PC-3 (cell line): Measurements from ENCODE around the gene CDKN1B. TPM values are rescaled to one million over a fixed set of nuclear protein-coding genes. Genes with fewer than 3 reads are reported as not detected.

Experiments
- ATAC-seq: fragments of 200-7000 bp; cut with Tn5 transposase; 2 replicates; pipeline ENCODE4 v1.9.1; 2020; ENCODE audit warnings: mild to moderate bottlenecking, moderate library complexity
- BruUV-seq: library from RNA; stranded (reverse); fragments of 400-500 nt; replicated peaks from 2 replicates; lab custom pipeline; 2021; lab: Mats Ljungman, UMichigan
- CTCF ChIA-PET: fragments of 300-600 bp; sonication (Branson Sonifier 250); formaldehyde crosslinking; loops from one replicate; lab custom pipeline; 2022; ENCODE audit warnings: antibody characterized with exemption; lab: Charles Lee
- POLR2A ChIA-PET: fragments of 300-600 bp; sonication (Branson Sonifier 250); formaldehyde crosslinking; loops from one replicate; lab custom pipeline; 2022; ENCODE audit warnings: antibody characterized with exemption; ENCODE audit not compliant: unreplicated experiment; lab: Charles Lee
- DNase-seq: peaks from one replicate; pipeline ENCODE4 v3.0.0-alpha.2; 2015
- H2AFZ ChIP-seq: fragments of 300-600 bp; sonication (generic); 2 replicates; pipeline ENCODE4 v1.6.0; 2016; ENCODE audit warnings: antibody characterized with exemption, low read length
- H3F3A ChIP-seq: fragments of 300-600 bp; sonication (generic); one replicate; pipeline ENCODE4 v1.6.0; 2017; ENCODE audit warnings: antibody characterized with exemption, low read length, control low read depth, mild to moderate bottlenecking; ENCODE audit not compliant: unreplicated experiment
- H3K27ac ChIP-seq: fragments of 300-600 bp; sonication (generic); 2 replicates; pipeline ENCODE4 v1.5.1; 2016; ENCODE audit warnings: mild to moderate bottlenecking, low read length
- H3K27me3 ChIP-seq: fragments of 300-600 bp; sonication (generic); 2 replicates; pipeline ENCODE4 v1.6.1; 2016; ENCODE audit warnings: low read length, mixed read lengths
- H3K36me3 ChIP-seq: fragments of 300-600 bp; sonication (generic); 2 replicates; pipeline ENCODE4 v1.6.1; 2016; ENCODE audit warnings: low read depth, mixed run types, low read length, mixed read lengths
- H3K4me1 ChIP-seq: fragments of 300-600 bp; sonication (generic); 2 replicates; pipeline ENCODE4 v1.5.1; 2016; ENCODE audit warnings: low read length; ENCODE audit not compliant: insufficient read depth
- H3K4me2 ChIP-seq: fragments of 300-600 bp; sonication (generic); 2 replicates; pipeline ENCODE4 v1.6.0; 2016; ENCODE audit warnings: low read length
- H3K4me3 ChIP-seq: fragments of 300-600 bp; sonication (generic); 2 replicates; pipeline ENCODE4 v1.5.1; 2016; ENCODE audit warnings: mild to moderate bottlenecking, low read length, mixed read lengths
- H3K79me2 ChIP-seq: fragments of 300-600 bp; sonication (generic); 2 replicates; pipeline ENCODE4 v1.6.1; 2017; ENCODE audit warnings: low read length, mixed read lengths
- H3K9ac ChIP-seq: fragments of 300-600 bp; sonication (generic); 2 replicates; pipeline ENCODE4 v1.6.0; 2016; ENCODE audit warnings: mild to moderate bottlenecking, low read length
- H3K9me2 ChIP-seq: fragments of 300-600 bp; sonication (generic); replicated peaks from 2 replicates; pipeline ENCODE4 v1.6.1; 2016; ENCODE audit warnings: mixed run types, low read length, mixed read lengths
- H3K9me3 ChIP-seq: fragments of 300-600 bp; sonication (generic); 2 replicates; pipeline ENCODE4 v1.6.1; 2016; ENCODE audit warnings: low read length, mixed read lengths
- H4K20me1 ChIP-seq: fragments of 300-600 bp; sonication (generic); 2 replicates; pipeline ENCODE4 v1.6.1; 2016; ENCODE audit warnings: low read length, mixed read lengths
- CTCF ChIP-seq: fragments of 300-600 bp; sonication (generic); conservative IDR thresholded peaks from 2 replicates; pipeline ENCODE4 v1.5.1; 2017; ENCODE audit warnings: antibody characterized with exemption, low read depth, mild to moderate bottlenecking, low read length
- EZH2 ChIP-seq: fragments of 300-600 bp; sonication (generic); IDR thresholded peaks from one replicate; pipeline ENCODE4 v1.6.1; 2017; ENCODE audit warnings: antibody characterized with exemption, mild to moderate bottlenecking, low read length; ENCODE audit not compliant: unreplicated experiment
- EZH2phosphoT487 ChIP-seq: fragments of 300-600 bp; sonication (generic); IDR thresholded peaks from 2 replicates; pipeline ENCODE4 v1.6.1; 2018; ENCODE audit warnings: mild to moderate bottlenecking, antibody characterized with exemption, low read length, borderline replicate concordance
- intact Hi-C: fragments of 100-400 bp; cut with micrococcal nuclease; formaldehyde crosslinking; loops from 2 replicates; pipeline ENCODE4 v1.9.0; 2023
- total RNA-seq: library from RNA; depleted of rRNA; stranded (reverse); fragments of >200 nt; gene quantifications from 2 replicates; pipeline ENCODE4 v1.2.3, GENCODE V29; 2014

Gene CDKN1B
- total RNA-seq, 1 experiment from 2014 or later, result 29.2 TPM

DNA sequence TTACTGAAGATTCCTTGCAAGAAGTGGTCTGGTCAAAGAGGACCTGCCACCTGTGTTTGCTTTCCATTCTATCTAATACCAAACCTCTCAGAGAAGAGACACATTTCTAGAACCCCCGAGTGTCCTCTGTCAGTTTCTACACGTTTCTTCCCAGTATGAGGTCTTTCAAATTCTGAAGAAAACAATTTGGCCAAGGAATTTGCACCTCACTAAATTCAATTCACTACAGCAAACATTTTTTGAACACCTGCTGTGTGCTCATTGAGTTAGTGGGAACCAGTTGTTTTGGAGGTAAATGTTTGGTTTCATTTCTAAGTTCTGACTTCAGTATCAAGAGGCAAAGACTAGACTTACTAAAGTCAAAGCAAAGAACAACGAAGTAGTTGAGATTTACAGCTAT is 40.6 kb upstream of the CDKN1B start:
- Histone ChIP-seq H3F3A (no peaks in the 10 kb centered on the region), H3K36me3 (no peaks in the 10 kb centered on the region), H3K27me3 (no peaks in the 10 kb centered on the region), H3K27ac (no peak overlapping the region), H3K9me3 (no peaks in the 10 kb centered on the region), H3K9me2 (no peaks in the 10 kb centered on the region), H4K20me1 (no peaks in the 10 kb centered on the region), H3K79me2 (no peaks in the 10 kb centered on the region), H3K9ac (no peak overlapping the region), H3K4me2 (no peak overlapping the region), H3K4me1 (peaks cover 18% of the 10 kb centered on the region), H3K4me3 (no peak overlapping the region), H2AFZ (no peak overlapping the region)
- no TSS peak for BruUV-seq
- ATAC-seq, result no peak
- ChIA-PET POLR2A (no interaction called here), CTCF (no interaction called here)
- DNase-seq, result no peak
- no peak for TF ChIP-seq EZH2phosphoT487
- no peak for TF ChIP-seq CTCF
- TF ChIP-seq EZH2, result no peak
- intact Hi-C loops, result no loop called here

DNA sequence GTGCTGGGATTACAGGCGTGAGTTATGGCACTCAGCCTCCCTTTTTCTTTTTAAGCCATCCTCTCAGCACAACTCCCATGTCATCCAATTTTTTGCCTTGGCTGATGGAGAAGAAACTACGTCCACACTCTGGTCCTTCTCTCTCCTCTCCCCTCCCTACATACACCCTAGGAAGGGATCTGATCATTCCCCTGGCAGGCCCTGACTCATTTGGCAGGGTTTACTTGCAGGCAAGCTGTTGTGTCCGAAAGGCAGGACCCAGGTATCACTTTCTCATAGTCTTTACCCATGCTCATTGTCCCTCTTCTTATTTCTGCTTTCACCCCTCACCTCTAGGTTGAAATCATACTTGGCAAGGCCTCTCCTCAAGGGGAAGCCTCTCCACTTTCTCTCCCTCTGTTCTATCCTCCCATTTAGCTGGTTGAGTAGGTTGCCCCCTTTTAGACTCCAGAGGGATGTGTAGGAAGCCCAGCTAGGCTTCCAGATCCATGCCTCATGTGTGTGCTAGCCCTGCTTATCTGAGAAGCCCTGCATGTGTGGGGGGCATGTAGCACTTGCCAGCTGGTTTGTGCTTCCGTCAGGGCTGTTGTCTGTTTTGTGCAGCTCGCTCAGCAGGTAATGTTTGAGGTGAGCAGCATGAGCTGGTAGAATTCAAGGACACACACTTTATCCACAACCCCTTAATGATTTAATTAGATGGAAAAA is 36.0 kb upstream of the CDKN1B start:
- Histone ChIP-seq H3K79me2 (no peaks in the 10 kb centered on the region), H3K27ac (no peak overlapping the region), H3K27me3 (no peaks in the 10 kb centered on the region), H3K9me2 (no peaks in the 10 kb centered on the region), H3K4me3 (no peak overlapping the region), H4K20me1 (no peaks in the 10 kb centered on the region), H3K4me1 (no peaks in the 10 kb centered on the region), H2AFZ (no peak overlapping the region), H3K9ac (no peak overlapping the region), H3K4me2 (no peak overlapping the region), H3K9me3 (no peaks in the 10 kb centered on the region), H3K36me3 (no peaks in the 10 kb centered on the region), H3F3A (no peaks in the 10 kb centered on the region)
- intact Hi-C loops, result no loop called here
- no peak for TF ChIP-seq EZH2
- TF ChIP-seq CTCF, result no peak
- ATAC-seq (no peak), DNase-seq (no peak)
- BruUV-seq, result no TSS peak
- ChIA-PET POLR2A (no interaction called here), CTCF (no interaction called here)

GRCh38 chr12:12682284-12682683 is 34.9 kb upstream of the CDKN1B start:
- Histone ChIP-seq H3K4me3 (no peak overlapping the region), H3K9me3 (no peaks in the 10 kb centered on the region), H3K79me2 (no peaks in the 10 kb centered on the region), H3K4me1 (no peaks in the 10 kb centered on the region), H3K27me3 (no peaks in the 10 kb centered on the region), H3K36me3 (no peaks in the 10 kb centered on the region), H3F3A (no peaks in the 10 kb centered on the region), H3K9ac (no peak overlapping the region), H2AFZ (no peak overlapping the region), H4K20me1 (no peaks in the 10 kb centered on the region), H3K27ac (no peak overlapping the region), H3K4me2 (no peak overlapping the region), H3K9me2 (no peaks in the 10 kb centered on the region)
- intact Hi-C loops, result no loop called here
- ATAC-seq (no peak), DNase-seq (no peak)
- TF ChIP-seq EZH2phosphoT487 (no peak), CTCF (no peak), EZH2 (no peak)
- CTCF ChIA-PET, result no interaction called here
- no TSS peak for BruUV-seq
- POLR2A ChIA-PET, result no interaction called here
